AG04450 (cell line): ENCODE data around the gene KIF3C. TPM values are rescaled to one million over a fixed set of nuclear protein-coding genes. Genes with fewer than 3 reads are reported as not detected.
A peak's percentile ranks its signal among the peaks of the same experiment; 100 is the strongest.
"Not testable (repeated sequence)": the region's sequence is repeated elsewhere in the genome, so short reads cannot be mapped to it uniquely, and the experiment has no call there.

Experiments
- CTCF ChIA-PET: fragments of 300-600, 350-600 bp; formaldehyde crosslinking; extraction: SDS; loops from one replicate; lab custom pipeline; 2022; ENCODE audit warnings: antibody characterized with exemption, inconsistent platforms; lab: Charles Lee
- POLR2A ChIA-PET: fragments of 350-600 bp; formaldehyde crosslinking; extraction: SDS; loops from one replicate; lab custom pipeline; 2021; ENCODE audit warnings: antibody characterized with exemption, inconsistent platforms; lab: Yijun Ruan, JAX
- DNase-seq: peaks from one replicate; pipeline ENCODE4 v3.0.0-alpha.2; 2011; ENCODE audit warnings: low read depth, low spot score
- H3K27ac ChIP-seq: one replicate; pipeline ENCODE4 v1.5.1; 2012; ENCODE audit warnings: low read depth, low read length, control low read depth
- H3K27me3 ChIP-seq: one replicate; pipeline ENCODE4 v1.6.0; 2012; ENCODE audit warnings: low read length; ENCODE audit not compliant: control insufficient read depth, insufficient read depth
- H3K4me3 ChIP-seq: 2 replicates; pipeline ENCODE4 v1.5.1; 2011; ENCODE audit warnings: mild to moderate bottlenecking, low read depth, low read length, control low read depth
- H3K9me3 ChIP-seq: 2 replicates; pipeline ENCODE4 v1.5.1; 2012; ENCODE audit warnings: low read length; ENCODE audit not compliant: control insufficient read depth, insufficient read depth
- polyA minus RNA-seq: library from RNA; depleted of rRNA, polyadenylated mRNA; stranded (reverse); fragments of >200 nt; gene quantifications from 2 replicates; pipeline ENCODE4 v1.2.3, GENCODE V29; 2011; rRNA and poly(A)+ RNA removed
- polyA plus RNA-seq: library from polyadenylated mRNA; depleted of rRNA; stranded (reverse); fragments of >200 nt; gene quantifications from 2 replicates; pipeline ENCODE4 v1.2.3, GENCODE V29; 2011; rRNA removed
- TF ChIP-seq, protein P1 (sequence below): IDR thresholded peaks from 2 replicates; pipeline ENCODE4 v1.5.1; 2011; ENCODE audit warnings: low read depth, low read length, control low read depth, inconsistent platforms

The KIF3C gene
- 8.0 and 9.5 TPM in 2 replicates for polyA plus RNA-seq
- 16.2 and 18.8 TPM in 2 replicates for polyA minus RNA-seq

DNA sequence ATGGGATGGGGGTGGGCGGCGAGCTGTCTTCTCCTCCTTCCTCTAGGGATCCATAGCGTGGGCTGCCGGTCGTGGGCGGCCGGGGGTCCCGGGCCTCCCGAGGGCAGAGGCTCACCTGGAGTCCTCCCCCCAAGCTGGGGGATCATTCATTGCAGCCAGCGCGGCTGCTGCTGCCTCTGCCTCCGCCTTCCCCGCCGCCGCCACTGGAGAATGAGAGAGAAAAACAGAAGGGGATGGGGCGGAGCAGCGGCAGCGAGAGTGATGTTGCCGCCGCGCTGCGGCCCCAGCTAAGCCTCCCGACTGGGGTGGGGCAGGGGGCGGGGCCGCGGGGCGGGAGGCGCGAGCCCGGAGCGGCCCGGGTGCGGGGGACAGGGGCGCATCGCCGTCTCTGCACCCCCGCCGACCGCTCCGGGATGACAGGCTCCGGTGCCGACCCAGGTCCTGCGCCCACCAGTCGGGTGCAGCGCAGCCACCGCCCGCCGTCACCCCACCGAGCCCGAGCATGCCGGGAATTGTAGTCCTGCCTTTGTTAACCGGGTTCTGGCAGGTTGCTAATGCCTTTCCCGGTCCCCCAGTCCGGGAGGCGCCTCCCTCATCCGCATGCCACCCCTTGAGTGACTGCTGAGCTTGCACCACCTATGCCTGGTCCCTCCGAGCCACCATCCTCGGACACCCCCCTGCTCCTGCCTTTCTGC is at the start of gene KIF3C:
TSS of gene KIF3C (minus strand) at position 225 of the 695 bp plus-strand sequence. CDS start 580 bp downstream, outside the sequence.
- ChIA-PET CTCF (interaction anchor here (0.6 to 1.6 kb wide), 7 partner anchors 9 to 358 kb away, joined by 3 to 8 read pairs (median 4); no protein-coding TSS in a partner anchor), POLR2A (interaction anchor here (0.5 to 2.6 kb wide), 4 partner anchors 9 to 124 kb away, joined by 3 to 8 read pairs (median 6); partner anchors contain the start of gene RAB10)
- Histone ChIP-seq H3K27ac (no peak within 1 kb of the TSS), H3K27me3 (no peaks in the 10 kb centered on the region), H3K9me3 (peaks cover 4% of the 10 kb centered on the region; the same call in 1 of the 2 replicates), H3K4me3 (peak within 1 kb of the TSS; percentile 78)
- TF ChIP-seq, protein P1, sequence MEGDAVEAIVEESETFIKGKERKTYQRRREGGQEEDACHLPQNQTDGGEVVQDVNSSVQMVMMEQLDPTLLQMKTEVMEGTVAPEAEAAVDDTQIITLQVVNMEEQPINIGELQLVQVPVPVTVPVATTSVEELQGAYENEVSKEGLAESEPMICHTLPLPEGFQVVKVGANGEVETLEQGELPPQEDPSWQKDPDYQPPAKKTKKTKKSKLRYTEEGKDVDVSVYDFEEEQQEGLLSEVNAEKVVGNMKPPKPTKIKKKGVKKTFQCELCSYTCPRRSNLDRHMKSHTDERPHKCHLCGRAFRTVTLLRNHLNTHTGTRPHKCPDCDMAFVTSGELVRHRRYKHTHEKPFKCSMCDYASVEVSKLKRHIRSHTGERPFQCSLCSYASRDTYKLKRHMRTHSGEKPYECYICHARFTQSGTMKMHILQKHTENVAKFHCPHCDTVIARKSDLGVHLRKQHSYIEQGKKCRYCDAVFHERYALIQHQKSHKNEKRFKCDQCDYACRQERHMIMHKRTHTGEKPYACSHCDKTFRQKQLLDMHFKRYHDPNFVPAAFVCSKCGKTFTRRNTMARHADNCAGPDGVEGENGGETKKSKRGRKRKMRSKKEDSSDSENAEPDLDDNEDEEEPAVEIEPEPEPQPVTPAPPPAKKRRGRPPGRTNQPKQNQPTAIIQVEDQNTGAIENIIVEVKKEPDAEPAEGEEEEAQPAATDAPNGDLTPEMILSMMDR = no peak
- no peak for DNase-seq

DNA sequence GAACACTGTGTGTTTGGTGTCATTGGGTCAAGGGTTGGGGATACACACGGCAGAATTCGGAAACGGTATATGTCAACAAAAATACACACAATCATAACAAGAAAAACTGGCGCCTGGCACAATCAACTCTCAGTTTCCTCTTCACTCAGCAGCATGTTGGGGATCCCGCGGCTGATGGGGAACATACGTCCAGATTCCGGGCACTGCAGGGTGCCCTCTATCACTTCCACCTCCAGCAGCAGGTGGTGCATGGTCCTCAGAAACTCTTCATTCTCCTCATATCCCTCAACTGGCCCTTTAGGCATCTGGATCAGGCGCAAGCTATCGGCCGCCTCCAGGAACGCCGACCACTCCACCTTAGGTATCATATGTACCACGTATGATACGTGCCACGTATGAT is 45.8 kb upstream of the KIF3C start:
- CTCF ChIA-PET, POLR2A ChIA-PET, H3K4me3 ChIP-seq, H3K27me3 ChIP-seq, H3K27ac ChIP-seq, DNase-seq, H3K9me3 ChIP-seq: not testable (repeated sequence)

DNA sequence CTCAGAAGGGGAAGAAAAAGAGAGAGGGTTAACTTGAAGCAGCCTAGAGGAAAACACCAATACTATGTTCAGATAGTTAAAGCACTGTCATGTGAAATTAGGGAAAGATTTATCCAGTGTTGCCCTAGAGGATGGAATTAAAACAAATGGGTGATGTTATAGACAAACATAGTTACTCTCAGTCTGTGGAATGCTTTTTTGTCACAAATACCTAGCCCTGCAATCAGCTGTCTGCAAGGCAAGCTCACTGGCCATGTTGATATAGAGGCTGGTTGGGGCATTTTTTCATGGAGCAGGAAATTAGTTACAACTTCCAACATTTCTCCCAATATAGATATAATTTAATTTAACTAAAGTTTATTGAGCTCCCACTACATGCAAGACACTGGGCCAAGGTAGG is 43.2 kb upstream of the KIF3C start:
- ChIA-PET CTCF (interaction anchor here (1.2 to 2.3 kb wide), 2 partner anchors 35 to 120 kb away, joined by 3 to 7 read pairs; no protein-coding TSS in a partner anchor), POLR2A (no interaction called here)
- no peaks in the 10 kb centered on the region for H3K9me3 ChIP-seq
- DNase-seq = no peak
- TF ChIP-seq, protein P1 = 0 out of 2 replicates have a peak, but pooled peaks have one; percentile 2
- H3K27me3 ChIP-seq = no peaks in the 10 kb centered on the region
- H3K4me3 ChIP-seq = no peak overlapping the region
- H3K27ac ChIP-seq = no peak overlapping the region

DNA sequence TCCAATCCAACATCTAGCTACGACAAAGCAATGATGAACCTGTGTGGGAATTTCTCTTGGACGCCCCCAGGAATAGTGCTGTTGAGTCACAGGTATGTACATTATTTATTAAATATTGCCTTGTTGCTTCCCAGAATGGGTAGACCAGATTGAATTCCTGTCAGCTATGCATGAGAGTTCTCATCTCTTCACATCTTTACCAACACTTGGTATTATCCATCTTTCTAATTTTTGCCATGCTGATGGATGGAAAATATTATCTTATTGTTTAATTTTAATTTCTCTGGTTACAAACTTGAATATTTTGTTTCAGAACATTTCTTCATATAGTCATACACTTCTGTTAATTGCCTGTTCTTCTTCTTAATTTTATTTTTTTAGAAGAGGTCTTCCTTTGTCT is 42.0 kb upstream of the KIF3C start:
- POLR2A ChIA-PET = no interaction called here

DNA sequence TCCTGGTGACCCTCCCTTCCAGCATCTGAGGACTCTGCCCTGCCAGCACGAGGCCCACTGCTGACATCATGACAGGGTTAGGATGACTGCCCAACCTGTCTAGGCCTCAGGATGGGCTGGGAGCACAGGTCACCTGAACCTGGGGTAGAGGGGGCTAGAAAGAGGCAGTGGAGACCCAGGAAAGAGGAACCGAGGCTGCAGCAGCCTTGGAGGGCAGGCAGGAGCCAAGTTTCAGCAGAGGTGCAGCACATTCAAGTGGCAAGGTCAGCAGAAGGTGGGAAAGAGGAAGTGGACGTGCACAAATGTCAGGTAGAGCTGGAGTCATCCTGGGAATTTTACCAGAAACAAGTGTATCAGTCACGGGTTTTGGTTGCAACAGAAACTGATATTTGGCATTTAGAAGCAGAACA is 37.9 kb upstream of the KIF3C start:
- no peaks in the 10 kb centered on the region for H3K9me3 ChIP-seq
- TF ChIP-seq, protein P1 = no peak
- H3K27ac ChIP-seq = no peak overlapping the region
- ChIA-PET CTCF (no interaction called here), POLR2A (interaction anchor here (1.2 kb wide), 1 partner anchor 13 kb away, joined by 3 read pairs; no protein-coding TSS in a partner anchor)
- DNase-seq = no peak
- no peak overlapping the region for H3K4me3 ChIP-seq
- H3K27me3 ChIP-seq = no peaks in the 10 kb centered on the region

More for the DNA sequence above, 42.0 kb upstream of the KIF3C start:
- no peak overlapping the region for H3K4me3 ChIP-seq
- TF ChIP-seq, protein P1 = no peak
- H3K9me3 ChIP-seq = no peaks in the 10 kb centered on the region
- H3K27me3 ChIP-seq = no peaks in the 10 kb centered on the region
- CTCF ChIA-PET = interaction anchor here (2.3 kb wide), 1 partner anchor 121 kb away, joined by 7 read pairs; no protein-coding TSS in a partner anchor
- DNase-seq = no peak
- H3K27ac ChIP-seq = no peak overlapping the region
